SH-SY5Y (cell line): ENCODE data around the gene DNAJC8.

ENCODE experiments used
- GATA2 ChIP-seq: IDR thresholded peaks from 2 replicates; pipeline ENCODE4 v1.6.1; 2011; ENCODE audit warnings: mild to moderate bottlenecking, low read depth, low read length
- GATA3 ChIP-seq: IDR thresholded peaks from 2 replicates; pipeline ENCODE4 v1.6.1; 2011; ENCODE audit warnings: low read depth, mild to moderate bottlenecking, low read length, moderate library complexity

DNA sequence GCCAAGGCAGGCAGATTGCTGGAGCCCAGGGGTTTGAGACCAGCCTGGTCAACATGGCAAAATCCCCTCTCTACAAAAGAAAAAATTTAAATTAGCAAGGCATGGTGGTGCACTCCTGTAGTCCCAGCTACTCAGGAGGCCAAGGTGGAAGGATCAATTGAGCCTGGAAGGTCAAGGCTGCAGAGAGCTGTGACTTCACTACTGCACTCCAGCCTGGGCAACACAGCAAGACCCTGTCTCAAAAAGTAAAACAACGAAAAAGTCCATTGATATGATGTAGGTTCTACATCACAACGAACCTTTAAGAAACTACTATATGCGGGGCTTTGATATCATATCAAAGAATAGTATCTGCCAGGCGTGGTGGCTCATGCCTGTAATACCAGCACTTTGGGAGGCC is 77.2 kb downstream of the DNAJC8 start:
- TF ChIP-seq GATA3 = no peak
- no peak for TF ChIP-seq GATA2
